Fibroblast of pulmonary artery (primary cell): ENCODE measurements around the gene CDAN1.
A peak's percentile ranks its signal among the peaks of the same experiment; 100 is the strongest.

Experiments
- DNase-seq: peaks from one replicate; pipeline ENCODE4 v3.0.0-alpha.2; 2010; ENCODE audit warnings: low read depth
- H3K4me3 ChIP-seq: replicated peaks from 2 replicates; pipeline ENCODE4 v1.5.1; 2011; ENCODE audit warnings: low read depth, mild to moderate bottlenecking, control low read depth, low read length, moderate library complexity
- TF ChIP-seq, protein P1 (sequence below): IDR thresholded peaks from 2 replicates; pipeline ENCODE4 v1.5.1; 2011; ENCODE audit warnings: mild to moderate bottlenecking, control low read depth, low read length, inconsistent platforms; ENCODE audit errors: missing control alignments

The CDAN1 gene

DNA sequence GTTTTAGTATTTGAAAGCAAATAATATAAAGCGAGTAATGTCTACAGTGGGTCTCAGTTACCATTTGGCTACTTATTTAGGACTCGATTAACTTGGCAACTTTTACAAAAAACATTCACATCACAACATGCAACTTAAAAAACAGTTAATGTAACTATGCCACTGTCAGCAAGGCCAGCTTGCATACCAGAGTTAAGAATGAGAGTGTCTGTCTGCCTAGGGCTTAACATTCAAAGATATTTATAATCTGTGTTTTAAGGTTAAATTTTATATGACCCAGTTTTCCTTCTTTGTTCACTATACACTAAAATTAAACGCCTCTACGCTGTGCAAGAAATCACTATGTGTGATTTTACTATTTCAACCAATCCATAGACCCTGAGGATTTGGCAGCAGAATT lies 5.2 kb upstream of the CDAN1 start:
- H3K4me3 ChIP-seq, result no peak overlapping the region
- DNase-seq, result no peak
- TF ChIP-seq, protein P1, sequence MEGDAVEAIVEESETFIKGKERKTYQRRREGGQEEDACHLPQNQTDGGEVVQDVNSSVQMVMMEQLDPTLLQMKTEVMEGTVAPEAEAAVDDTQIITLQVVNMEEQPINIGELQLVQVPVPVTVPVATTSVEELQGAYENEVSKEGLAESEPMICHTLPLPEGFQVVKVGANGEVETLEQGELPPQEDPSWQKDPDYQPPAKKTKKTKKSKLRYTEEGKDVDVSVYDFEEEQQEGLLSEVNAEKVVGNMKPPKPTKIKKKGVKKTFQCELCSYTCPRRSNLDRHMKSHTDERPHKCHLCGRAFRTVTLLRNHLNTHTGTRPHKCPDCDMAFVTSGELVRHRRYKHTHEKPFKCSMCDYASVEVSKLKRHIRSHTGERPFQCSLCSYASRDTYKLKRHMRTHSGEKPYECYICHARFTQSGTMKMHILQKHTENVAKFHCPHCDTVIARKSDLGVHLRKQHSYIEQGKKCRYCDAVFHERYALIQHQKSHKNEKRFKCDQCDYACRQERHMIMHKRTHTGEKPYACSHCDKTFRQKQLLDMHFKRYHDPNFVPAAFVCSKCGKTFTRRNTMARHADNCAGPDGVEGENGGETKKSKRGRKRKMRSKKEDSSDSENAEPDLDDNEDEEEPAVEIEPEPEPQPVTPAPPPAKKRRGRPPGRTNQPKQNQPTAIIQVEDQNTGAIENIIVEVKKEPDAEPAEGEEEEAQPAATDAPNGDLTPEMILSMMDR, result no peak

DNA sequence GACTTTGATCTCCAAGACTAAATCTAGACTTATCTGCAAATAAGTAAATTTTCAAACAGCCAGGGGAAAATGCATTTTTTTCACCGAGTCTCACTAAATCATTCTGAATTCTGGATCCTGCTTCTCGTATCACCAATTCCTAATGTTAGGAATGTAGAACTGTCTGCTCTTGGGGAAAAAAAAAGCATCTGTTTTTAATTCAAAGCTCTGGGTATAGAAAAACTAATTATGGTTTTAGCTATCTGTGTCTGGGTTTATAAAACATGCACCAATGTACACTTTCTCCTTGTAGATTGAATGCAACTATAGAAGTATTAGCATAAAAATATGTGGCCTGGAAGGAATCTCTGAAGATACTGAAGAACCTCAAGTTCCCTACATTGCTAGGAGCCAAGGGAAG lies 4.8 kb upstream of the CDAN1 start:
- no peak for DNase-seq
- no peak overlapping the region for H3K4me3 ChIP-seq
- TF ChIP-seq, protein P1, result no peak

DNA sequence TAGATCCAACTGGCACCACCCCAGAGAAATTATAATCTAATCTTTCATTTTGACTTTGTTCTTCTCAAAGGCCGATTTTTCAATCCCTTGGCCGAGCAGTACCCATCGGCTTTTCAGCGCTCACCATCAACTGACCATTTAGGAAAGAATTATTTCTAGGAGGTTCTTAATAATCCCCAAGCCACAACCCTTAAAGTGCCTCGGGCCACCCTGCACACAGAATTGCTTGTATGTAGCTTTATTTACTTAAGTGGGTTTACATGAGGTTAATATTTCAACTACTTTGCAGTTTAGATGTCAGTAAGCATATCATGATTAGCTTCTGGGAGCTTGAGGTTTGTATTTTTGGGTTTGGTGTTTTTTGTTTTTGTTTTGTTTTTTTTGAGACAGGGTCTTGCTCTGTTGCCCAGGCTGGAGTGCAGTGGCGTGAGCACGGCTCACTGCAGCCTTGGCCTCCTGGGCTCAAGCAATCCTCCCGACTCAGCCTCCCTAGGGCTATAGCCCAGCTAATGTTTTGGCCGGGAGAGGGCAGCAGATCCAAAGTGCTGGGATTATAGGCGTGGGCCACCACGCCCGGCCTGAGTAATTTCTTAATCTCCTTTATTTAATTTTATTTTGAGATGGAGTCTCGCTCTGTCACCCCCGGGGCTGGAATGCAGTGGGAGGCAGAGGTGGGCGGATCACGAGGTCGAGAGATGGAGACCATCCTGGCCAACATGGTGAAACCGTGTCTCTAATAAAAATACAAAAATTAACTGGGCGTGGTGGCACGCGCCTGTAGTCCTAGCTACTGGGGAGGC lies 801 bp upstream of the CDAN1 start:
- peak overlapping the region; percentile 76 for H3K4me3 ChIP-seq
- TF ChIP-seq, protein P1, result peak; percentile 9
- DNase-seq, result peak; percentile 16

DNA sequence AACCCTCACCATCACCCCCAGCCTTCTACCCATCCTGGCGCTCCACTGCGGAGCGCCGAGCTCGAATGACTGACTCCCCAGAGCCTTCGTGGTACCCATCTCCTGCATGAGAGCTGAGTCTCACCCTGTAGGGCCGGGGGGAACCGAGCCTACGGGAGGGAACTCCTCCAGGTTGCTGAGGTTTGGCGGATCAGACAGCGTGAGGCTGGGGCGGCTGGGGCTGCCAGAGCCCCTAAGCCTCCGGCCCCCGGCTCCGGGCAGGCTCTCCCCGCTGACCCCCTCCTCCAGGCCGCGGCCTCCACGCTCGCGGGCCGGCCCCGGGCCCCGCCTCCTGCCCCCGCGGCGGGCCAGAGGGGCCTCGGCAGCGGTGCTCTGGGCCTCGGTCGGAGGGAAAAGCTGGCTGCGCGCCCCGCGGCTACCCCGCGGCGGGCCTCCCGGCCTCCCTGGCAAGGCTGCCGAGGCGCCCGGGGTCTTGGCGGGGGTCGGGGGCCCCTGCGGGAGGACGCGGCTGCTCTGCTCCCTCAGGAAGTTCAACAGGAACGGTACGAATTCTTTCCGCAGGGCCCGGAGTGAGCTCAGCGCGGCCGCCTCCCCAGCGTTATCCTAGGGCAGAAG lies 643 bp downstream of the CDAN1 start:
- DNase-seq, result peak; percentile 7

DNA sequence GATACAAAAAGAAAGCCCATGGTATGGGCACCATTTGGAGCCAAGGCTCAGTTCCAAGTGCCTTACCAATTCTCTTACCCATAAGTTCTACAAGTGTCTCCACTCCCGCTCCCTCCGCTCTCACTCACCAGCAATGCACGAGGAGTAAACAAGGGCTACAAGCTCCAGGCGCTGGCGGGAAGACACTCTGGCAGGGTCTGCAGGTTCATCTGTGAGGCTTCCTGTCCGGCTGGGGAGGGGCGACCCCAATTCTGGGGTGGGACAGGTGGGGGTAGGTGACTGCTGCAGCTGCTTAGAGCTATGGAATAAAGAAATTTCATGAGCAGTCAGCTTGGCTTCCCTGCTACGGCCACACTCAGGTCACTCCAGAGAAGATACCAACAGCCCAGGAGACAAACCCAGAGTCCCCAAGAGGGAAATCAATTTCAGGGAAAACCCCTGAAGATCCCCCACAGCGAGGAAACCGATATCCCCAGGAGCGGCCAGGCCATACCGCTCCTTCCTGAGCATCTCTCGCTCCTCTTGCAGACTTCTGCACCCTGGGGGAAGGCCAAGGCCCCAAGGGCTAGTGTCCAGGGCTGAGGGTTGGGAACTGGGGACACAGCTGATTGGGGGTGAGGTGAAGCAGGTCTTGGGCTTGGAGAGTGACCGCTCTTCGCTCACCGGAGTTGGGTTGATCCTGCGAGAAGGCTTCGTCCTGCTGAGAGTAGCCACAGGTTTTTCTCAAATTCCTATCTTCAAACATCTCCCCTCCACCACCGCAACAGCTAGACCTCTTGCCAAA lies 1.4 kb downstream of the CDAN1 start:
- DNase-seq, result no peak
- H3K4me3 ChIP-seq, result peak overlapping the region; percentile 76

More for the DNA sequence above, 643 bp downstream of the CDAN1 start:
- TF ChIP-seq, protein P1, result no peak
- H3K4me3 ChIP-seq, result peak overlapping the region; percentile 76

DNA sequence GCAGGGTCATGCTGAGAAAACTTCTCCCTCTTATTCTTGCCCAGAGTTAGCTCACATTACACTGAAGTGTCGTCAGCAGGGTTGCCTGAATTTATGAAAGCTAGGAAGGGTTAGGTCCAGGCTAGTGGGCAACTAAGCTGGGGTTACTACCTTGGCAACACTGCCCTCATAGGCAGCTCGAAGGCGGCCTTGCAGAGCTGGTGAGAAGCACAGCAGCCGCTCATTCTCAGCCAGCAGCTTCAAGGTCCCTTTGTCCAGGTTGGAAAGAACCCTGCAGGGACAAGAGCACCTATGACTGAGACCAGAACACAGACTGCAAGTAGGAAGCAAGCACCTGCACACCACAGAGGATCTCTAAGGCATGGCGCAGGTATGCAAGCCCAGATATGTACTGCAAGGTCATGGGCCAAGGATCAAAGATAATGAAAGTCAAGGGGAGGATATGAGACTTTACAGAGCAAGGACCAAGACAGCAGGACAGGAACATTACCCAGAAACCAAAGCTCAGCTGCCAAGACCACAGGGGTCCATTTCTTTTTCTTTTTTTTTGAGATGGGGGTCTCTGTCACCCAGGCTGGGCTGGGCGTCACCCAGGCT lies 2.8 kb downstream of the CDAN1 start:
- TF ChIP-seq, protein P1, result no peak
- DNase-seq, result no peak
- H3K4me3 ChIP-seq, result no peak overlapping the region

More for the DNA sequence above, 1.4 kb downstream of the CDAN1 start:
- TF ChIP-seq, protein P1, result no peak
